Large intestine (tissue), 3 donors: ENCODE data around the gene RTL1. TPM values are rescaled to one million over a fixed set of nuclear protein-coding genes. Genes with fewer than 3 reads are reported as not detected.

Experiments used
- DNase-seq, 2 donors: peaks; one replicate each; pipeline versions ENCODE4 v3.0.0 to v3.0.0-alpha.2; 2013
- H3K27ac ChIP-seq: one replicate; pipeline ENCODE4 v1.5.1; 2013; ENCODE audit warnings: low read length
- H3K27me3 ChIP-seq: 2 replicates; pipeline ENCODE4 v1.6.1; 2013; ENCODE audit warnings: low read length; ENCODE audit not compliant: control insufficient read depth, insufficient read depth
- H3K36me3 ChIP-seq: 2 replicates; pipeline ENCODE4 v1.6.1; 2013; ENCODE audit warnings: low read length; ENCODE audit not compliant: control insufficient read depth, insufficient read depth
- H3K4me1 ChIP-seq: one replicate; pipeline ENCODE4 v1.6.1; 2013; ENCODE audit warnings: low read length; ENCODE audit not compliant: control insufficient read depth, insufficient read depth
- H3K4me3 ChIP-seq: one replicate; pipeline ENCODE4 v1.5.1; 2013; ENCODE audit warnings: low read length
- H3K9me3 ChIP-seq: one replicate; pipeline ENCODE4 v1.6.1; 2013; ENCODE audit warnings: mild to moderate bottlenecking, low read depth, low read length, moderate library complexity; ENCODE audit not compliant: control insufficient read depth
- WGBS: methylation state at CpG from one replicate; pipeline ENCODE4 v1.1.5; 2013; ENCODE audit warnings: low lambda C conversion rate; ENCODE audit not compliant: insufficient coverage; 5-methylcytosine and 5-hydroxymethylcytosine counted together
- polyA plus RNA-seq: library from polyadenylated mRNA; unstranded; fragments of 120-200 nt; gene quantifications from one replicate; pipeline ENCODE4 v1.2.1, GENCODE V29; 2013

RTL1 gene
- polyA plus RNA-seq, 1 donor, result 0.16 TPM

- 80% methylated on average over 2 of the region's 4 CpGs for WGBS
- no peak overlapping the region for H3K4me3 ChIP-seq
- no peaks in the 10 kb centered on the region for H3K36me3 ChIP-seq
- H3K27ac ChIP-seq, result no peak overlapping the region
- DNase-seq, result no peak
- no peaks in the 10 kb centered on the region for H3K27me3 ChIP-seq
- no peaks in the 10 kb centered on the region for H3K9me3 ChIP-seq
- H3K4me1 ChIP-seq, result no peaks in the 10 kb centered on the region
Measured at GRCh38 chr14:100839315-100839585, 64.3 kb downstream of the RTL1 start.

GRCh38 chr14:100838493-100839314, 64.8 kb downstream of the RTL1 start:
- WGBS, result no CpG with 5 or more reads among the region's 14 CpGs
- Histone ChIP-seq H3K27ac (no peak overlapping the region), H3K9me3 (no peaks in the 10 kb centered on the region), H3K36me3 (peaks cover under 1% of the 10 kb centered on the region), H3K4me3 (no peak overlapping the region), H3K27me3 (no peaks in the 10 kb centered on the region), H3K4me1 (no peaks in the 10 kb centered on the region)
- no peak for DNase-seq

GRCh38 chr14:100837805-100838350, 65.6 kb downstream of the RTL1 start:
- no CpG with 5 or more reads among the region's 8 CpGs for WGBS
- Histone ChIP-seq H3K27me3 (peaks cover under 1% of the 10 kb centered on the region), H3K4me3 (no peak overlapping the region), H3K36me3 (peaks cover 3% of the 10 kb centered on the region), H3K4me1 (no peaks in the 10 kb centered on the region), H3K27ac (no peak overlapping the region), H3K9me3 (no peaks in the 10 kb centered on the region)
- no peak for DNase-seq

- no peak for DNase-seq
- Histone ChIP-seq H3K9me3 (no peaks in the 10 kb centered on the region), H3K27me3 (peaks cover 8% of the 10 kb centered on the region), H3K4me3 (no peak overlapping the region), H3K27ac (no peak overlapping the region), H3K36me3 (peaks cover 3% of the 10 kb centered on the region), H3K4me1 (no peaks in the 10 kb centered on the region)
- no CpG with 5 or more reads among the region's 26 CpGs for WGBS
Measured at GRCh38 chr14:100836941-100837804, 66.3 kb downstream of the RTL1 start.

- DNase-seq, result no peak
- Histone ChIP-seq H3K4me1 (no peaks in the 10 kb centered on the region), H3K36me3 (peaks cover 3% of the 10 kb centered on the region), H3K9me3 (no peaks in the 10 kb centered on the region), H3K27me3 (peaks cover 9% of the 10 kb centered on the region), H3K4me3 (no peak overlapping the region), H3K27ac (no peak overlapping the region)
- no CpG with 5 or more reads among the region's 12 CpGs for WGBS
Measured at GRCh38 chr14:100836311-100836805, 67.2 kb downstream of the RTL1 start.

- WGBS, result no CpG with 5 or more reads among the region's 24 CpGs
- no peak overlapping the region for H3K27ac ChIP-seq
- no peaks in the 10 kb centered on the region for H3K9me3 ChIP-seq
- peaks cover 8% of the 10 kb centered on the region for H3K36me3 ChIP-seq
- H3K27me3 ChIP-seq, result peaks cover 13% of the 10 kb centered on the region
- DNase-seq, result no peak
- H3K4me3 ChIP-seq, result no peak overlapping the region
- no peaks in the 10 kb centered on the region for H3K4me1 ChIP-seq
Measured at GRCh38 chr14:100835548-100836310, 67.8 kb downstream of the RTL1 start.

- Histone ChIP-seq H3K4me3 (no peak overlapping the region), H3K27me3 (peaks cover 13% of the 10 kb centered on the region), H3K9me3 (no peaks in the 10 kb centered on the region), H3K4me1 (no peaks in the 10 kb centered on the region), H3K27ac (no peak overlapping the region), H3K36me3 (peaks cover 8% of the 10 kb centered on the region)
- DNase-seq, result no peak
- WGBS, result no CpG with 5 or more reads among the region's 29 CpGs
Measured at GRCh38 chr14:100834794-100835547, 68.6 kb downstream of the RTL1 start.

GRCh38 chr14:100834082-100834793, 69.3 kb downstream of the RTL1 start:
- H3K27me3 ChIP-seq, result peaks cover 13% of the 10 kb centered on the region

GRCh38 chr14:100832311-100832960, 71.1 kb downstream of the RTL1 start:
- H3K36me3 ChIP-seq, result peaks cover 8% of the 10 kb centered on the region
- no peak overlapping the region for H3K4me3 ChIP-seq
- H3K4me1 ChIP-seq, result no peaks in the 10 kb centered on the region
- no peak overlapping the region for H3K27ac ChIP-seq
- peaks cover 11% of the 10 kb centered on the region for H3K9me3 ChIP-seq
- DNase-seq, result no peak
- peaks cover 15% of the 10 kb centered on the region for H3K27me3 ChIP-seq
- WGBS, result no CpG with 5 or more reads among the region's 21 CpGs

More at GRCh38 chr14:100834082-100834793, 69.3 kb downstream of the RTL1 start:
- no peaks in the 10 kb centered on the region for H3K9me3 ChIP-seq
- no peaks in the 10 kb centered on the region for H3K4me1 ChIP-seq
- H3K4me3 ChIP-seq, result no peak overlapping the region
- peaks cover 8% of the 10 kb centered on the region for H3K36me3 ChIP-seq
- 89% methylated on average over 1 of the region's 15 CpGs for WGBS
- no peak for DNase-seq
- H3K27ac ChIP-seq, result no peak overlapping the region
